SK-N-SH treated with all-trans-retinoic acid at 6 μM for 48 hours (cell line): ENCODE data around the gene CRAT.

ENCODE experiments used
- ATAC-seq: fragments of 200-7000 bp; cut with Tn5 transposase; 3 replicates; pipeline ENCODE4 v1.9.1; 2020; ENCODE audit warnings: mild to moderate bottlenecking, moderate library complexity
- ARNTL ChIP-seq: fragments of 450-650 bp; formaldehyde crosslinking; IDR thresholded peaks from 2 replicates; pipeline ENCODE4 v1.5.0; 2020; ENCODE audit warnings: low read depth, mild to moderate bottlenecking, moderate library complexity, borderline replicate concordance
- BACH2 ChIP-seq: fragments of 250-450 bp; sonication (Bioruptor Pico); IDR thresholded peaks from 2 replicates; pipeline ENCODE4 v1.9.0; 2021; ENCODE audit warnings: mild to moderate bottlenecking, borderline replicate concordance
- CSDC2 ChIP-seq: fragments of 250-450 bp; sonication (Bioruptor Pico); IDR thresholded peaks from 2 replicates; pipeline ENCODE4 v1.5.0; 2020; ENCODE audit warnings: mild to moderate bottlenecking, moderate library complexity
- ESRRG ChIP-seq: fragments of 250-450 bp; sonication (Bioruptor Pico); IDR thresholded peaks from 2 replicates; pipeline ENCODE4 v1.6.1; 2021; ENCODE audit warnings: mild to moderate bottlenecking
- GLIS3 ChIP-seq: fragments of 250-450 bp; sonication (Bioruptor Pico); IDR thresholded peaks from 2 replicates; pipeline ENCODE4 v1.5.0; 2020; ENCODE audit warnings: mild to moderate bottlenecking, moderate library complexity
- ISL1 ChIP-seq: fragments of 250-450 bp; sonication (Bioruptor Pico); IDR thresholded peaks from 2 replicates; pipeline ENCODE4 v2.1.2; 2022; ENCODE audit warnings: mild to moderate bottlenecking, moderate library complexity
- OSR1 ChIP-seq: fragments of 250-450 bp; sonication (Bioruptor Pico); IDR thresholded peaks from 2 replicates; pipeline ENCODE4 v1.8.0; 2022; ENCODE audit warnings: moderate library complexity, mild to moderate bottlenecking, inconsistent platforms
- PATZ1 ChIP-seq: fragments of 250-450 bp; sonication (Bioruptor Pico); IDR thresholded peaks from 2 replicates; pipeline ENCODE4 v1.8.0; 2020; ENCODE audit warnings: mild to moderate bottlenecking, moderate library complexity, borderline replicate concordance
- POU6F1 ChIP-seq: fragments of 250-450 bp; sonication (Bioruptor Pico); IDR thresholded peaks from 2 replicates; pipeline ENCODE4 v1.8.0; 2021; ENCODE audit warnings: low read depth, mild to moderate bottlenecking, moderate library complexity, borderline replicate concordance
- PPARA ChIP-seq: fragments of 250-450 bp; sonication (Bioruptor Pico); IDR thresholded peaks from 2 replicates; pipeline ENCODE4 v1.5.0; 2020; ENCODE audit warnings: mild to moderate bottlenecking, borderline replicate concordance
- RARB ChIP-seq: fragments of 250-450 bp; sonication (Bioruptor Pico); IDR thresholded peaks from 2 replicates; pipeline ENCODE4 v1.8.0; 2021; ENCODE audit warnings: mild to moderate bottlenecking, moderate library complexity
- SNAI2 ChIP-seq: fragments of 250-450 bp; sonication (Bioruptor Pico); IDR thresholded peaks from 2 replicates; pipeline ENCODE4 v1.5.0; 2020; ENCODE audit warnings: mild to moderate bottlenecking, moderate library complexity
- TOX ChIP-seq: fragments of 250-450 bp; sonication (Bioruptor Pico); IDR thresholded peaks from 2 replicates; pipeline ENCODE4 v1.8.0; 2021; ENCODE audit warnings: mild to moderate bottlenecking, moderate library complexity, borderline replicate concordance
- TSHZ2 ChIP-seq: fragments of 250-450 bp; sonication (Bioruptor Pico); IDR thresholded peaks from 2 replicates; pipeline ENCODE4 v1.5.0; 2020; ENCODE audit warnings: mild to moderate bottlenecking, moderate library complexity
- ZC3H10 ChIP-seq: fragments of 250-450 bp; sonication (Bioruptor Pico); IDR thresholded peaks from 2 replicates; pipeline ENCODE4 v1.5.1; 2021; ENCODE audit warnings: mild to moderate bottlenecking, moderate library complexity
- ZFP3 ChIP-seq: fragments of 250-450 bp; sonication (Bioruptor Pico); IDR thresholded peaks from 2 replicates; pipeline ENCODE4 v1.5.0; 2020; ENCODE audit warnings: mild to moderate bottlenecking, moderate library complexity
- ZNF565 ChIP-seq: fragments of 450-650 bp; formaldehyde crosslinking; conservative IDR thresholded peaks from 2 replicates; pipeline ENCODE4 v1.5.0; 2020; ENCODE audit warnings: low read depth, mild to moderate bottlenecking, moderate library complexity
- ZNF70 ChIP-seq: fragments of 450-650 bp; formaldehyde crosslinking; IDR thresholded peaks from 2 replicates; pipeline ENCODE4 v1.5.0; 2020; ENCODE audit warnings: mild to moderate bottlenecking, moderate library complexity
- ZNF8 ChIP-seq: fragments of 450-650 bp; formaldehyde crosslinking; IDR thresholded peaks from 2 replicates; pipeline ENCODE4 v1.5.0; 2020; ENCODE audit warnings: mild to moderate bottlenecking, moderate library complexity
- TF ChIP-seq, protein P1 (sequence below): fragments of 250-450 bp; sonication (Bioruptor Pico); IDR thresholded peaks from 2 replicates; pipeline ENCODE4 v1.5.1; 2020; ENCODE audit warnings: low read depth, mild to moderate bottlenecking, moderate library complexity
- TF ChIP-seq, protein P2 (sequence below): fragments of 250-450 bp; sonication (Bioruptor Pico); IDR thresholded peaks from 2 replicates; pipeline ENCODE4 v1.5.1; 2021; ENCODE audit warnings: mild to moderate bottlenecking, moderate library complexity

The CRAT gene

GRCh38 chr9:129102791-129103594 is 7.6 kb downstream of the CRAT start:
- TF ChIP-seq, protein P1, sequence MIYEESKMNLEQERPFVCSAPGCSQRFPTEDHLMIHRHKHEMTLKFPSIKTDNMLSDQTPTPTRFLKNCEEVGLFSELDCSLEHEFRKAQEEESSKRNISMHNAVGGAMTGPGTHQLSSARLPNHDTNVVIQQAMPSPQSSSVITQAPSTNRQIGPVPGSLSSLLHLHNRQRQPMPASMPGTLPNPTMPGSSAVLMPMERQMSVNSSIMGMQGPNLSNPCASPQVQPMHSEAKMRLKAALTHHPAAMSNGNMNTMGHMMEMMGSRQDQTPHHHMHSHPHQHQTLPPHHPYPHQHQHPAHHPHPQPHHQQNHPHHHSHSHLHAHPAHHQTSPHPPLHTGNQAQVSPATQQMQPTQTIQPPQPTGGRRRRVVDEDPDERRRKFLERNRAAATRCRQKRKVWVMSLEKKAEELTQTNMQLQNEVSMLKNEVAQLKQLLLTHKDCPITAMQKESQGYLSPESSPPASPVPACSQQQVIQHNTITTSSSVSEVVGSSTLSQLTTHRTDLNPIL (CRISPR knock-in tag), result no peak
- TF ChIP-seq OSR1 (CRISPR knock-in tag) (no peak), SNAI2 (no peak), ZNF70 (CRISPR knock-in tag) (no peak), ISL1 (no peak), TOX (no peak), ZNF8 (CRISPR knock-in tag) (no peak), POU6F1 (no peak), GLIS3 (CRISPR knock-in tag) (no peak), BACH2 (CRISPR knock-in tag) (no peak), ZNF565 (no peak), ZFP3 (CRISPR knock-in tag) (no peak), CSDC2 (CRISPR knock-in tag) (no peak), TSHZ2 (CRISPR knock-in tag) (no peak), PATZ1 (CRISPR knock-in tag) (no peak), RARB (CRISPR knock-in tag) (no peak), PPARA (no peak), ESRRG (CRISPR knock-in tag) (no peak), ARNTL (CRISPR knock-in tag) (no peak)
- TF ChIP-seq, protein P2, sequence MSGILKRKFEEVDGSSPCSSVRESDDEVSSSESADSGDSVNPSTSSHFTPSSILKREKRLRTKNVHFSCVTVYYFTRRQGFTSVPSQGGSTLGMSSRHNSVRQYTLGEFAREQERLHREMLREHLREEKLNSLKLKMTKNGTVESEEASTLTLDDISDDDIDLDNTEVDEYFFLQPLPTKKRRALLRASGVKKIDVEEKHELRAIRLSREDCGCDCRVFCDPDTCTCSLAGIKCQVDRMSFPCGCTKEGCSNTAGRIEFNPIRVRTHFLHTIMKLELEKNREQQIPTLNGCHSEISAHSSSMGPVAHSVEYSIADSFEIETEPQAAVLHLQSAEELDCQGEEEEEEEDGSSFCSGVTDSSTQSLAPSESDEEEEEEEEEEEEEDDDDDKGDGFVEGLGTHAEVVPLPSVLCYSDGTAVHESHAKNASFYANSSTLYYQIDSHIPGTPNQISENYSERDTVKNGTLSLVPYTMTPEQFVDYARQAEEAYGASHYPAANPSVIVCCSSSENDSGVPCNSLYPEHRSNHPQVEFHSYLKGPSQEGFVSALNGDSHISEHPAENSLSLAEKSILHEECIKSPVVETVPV, result no peak
- ATAC-seq, result peak; percentile 94

- TF ChIP-seq ZNF70 (CRISPR knock-in tag), result no peak
- TF ChIP-seq ESRRG (CRISPR knock-in tag), result no peak
- no peak for TF ChIP-seq PATZ1 (CRISPR knock-in tag)
- no peak for TF ChIP-seq ZNF8 (CRISPR knock-in tag)
- TF ChIP-seq, protein P1 (CRISPR knock-in tag), result no peak
- TF ChIP-seq SNAI2, result no peak
- TF ChIP-seq TSHZ2 (CRISPR knock-in tag), result no peak
- TF ChIP-seq RARB (CRISPR knock-in tag), result no peak
- TF ChIP-seq ZNF565, result no peak
- no peak for TF ChIP-seq GLIS3 (CRISPR knock-in tag)
- TF ChIP-seq ZC3H10 (CRISPR knock-in tag), result no peak
- TF ChIP-seq, protein P2, result no peak
- no peak for TF ChIP-seq ISL1
- ATAC-seq, result no peak
Measured at GRCh38 chr9:129102095-129102525, 8.5 kb downstream of the CRAT start.
